K562 (cell line): ENCODE measurements around the gene CCNY. TPM values are rescaled to one million over a fixed set of nuclear protein-coding genes. Genes with fewer than 3 reads are reported as not detected.

Source experiments
- BDP1 ChIP-seq: IDR thresholded peaks from 3 replicates; pipeline ENCODE4 v1.6.1; 2011; ENCODE audit not compliant: insufficient read length, insufficient read depth
- CREB3 ChIP-seq: fragments of 450-650 bp; conservative IDR thresholded peaks from 2 replicates; pipeline ENCODE4 v1.6.1; 2016; ENCODE audit warnings: missing genetic modification characterization, low read depth, mild to moderate bottlenecking, missing compliant biosample characterization, moderate library complexity
- DACH1 ChIP-seq: fragments of 450-650 bp; IDR thresholded peaks from 2 replicates; pipeline ENCODE4 v1.6.1; 2018; ENCODE audit not compliant: partially characterized antibody
- DPF2 ChIP-seq: fragments of 450-650 bp; IDR thresholded peaks from 2 replicates; pipeline ENCODE4 v1.6.1; 2016
- EP400 ChIP-seq: fragments of 450-650 bp; IDR thresholded peaks from 2 replicates; pipeline ENCODE4 v1.6.1; 2017; ENCODE audit warnings: antibody characterized with exemption, mild to moderate bottlenecking, moderate library complexity
- FOXA1 ChIP-seq: fragments of 450-650 bp; IDR thresholded peaks from 2 replicates; pipeline ENCODE4 v1.6.1; 2016; ENCODE audit warnings: mild to moderate bottlenecking, borderline replicate concordance
- FOXA3 ChIP-seq, 2 experiments: fragments of 450-650 bp in 1 of 2; sonication (generic) in 1 of 2; formaldehyde crosslinking; IDR thresholded peaks in 1 of 2; conservative IDR thresholded peaks in 1 of 2; 2 replicates each; pipeline versions ENCODE4 v1.4.0 to v1.8.0; 2020 to 2022; ENCODE audit warnings: mild to moderate bottlenecking in 2 of 2, missing genetic modification reagents in 1 of 2
- MBD1 ChIP-seq: fragments of 250-450 bp; sonication (Bioruptor Pico); IDR thresholded peaks from 2 replicates; pipeline ENCODE4 v1.8.0; 2022; ENCODE audit warnings: inconsistent platforms
- MIER1 ChIP-seq: fragments of 450-650 bp; IDR thresholded peaks from 2 replicates; pipeline ENCODE4 v1.6.1; 2016; ENCODE audit warnings: antibody characterized with exemption, mild to moderate bottlenecking, low read depth
- MTA1 ChIP-seq: fragments of 450-650 bp; IDR thresholded peaks from 2 replicates; pipeline ENCODE4 v1.6.1; 2017; ENCODE audit warnings: borderline replicate concordance
- RFX1 ChIP-seq: fragments of 450-650 bp; IDR thresholded peaks from 2 replicates; pipeline ENCODE4 v1.6.1; 2016; ENCODE audit warnings: mild to moderate bottlenecking, moderate library complexity
- SAFB2 ChIP-seq: fragments of 200-400 bp; formaldehyde crosslinking; IDR thresholded peaks from 2 replicates; pipeline ENCODE4 v1.6.1; 2018; ENCODE audit warnings: borderline replicate concordance, low read length, low read depth, moderate library complexity; ENCODE audit not compliant: severe bottlenecking
- SIN3B ChIP-seq: fragments of 450-650 bp; IDR thresholded peaks from 2 replicates; pipeline ENCODE4 v1.6.1; 2017; ENCODE audit warnings: low read depth, mild to moderate bottlenecking, moderate library complexity
- SP2 ChIP-seq: IDR thresholded peaks from 2 replicates; pipeline ENCODE4 v1.6.1; 2011; ENCODE audit warnings: mild to moderate bottlenecking, low read depth, low read length, moderate library complexity; ENCODE audit not compliant: poor library complexity, severe bottlenecking; ENCODE audit errors: extremely low read depth
- TAF7 ChIP-seq: fragments of 450-650 bp; IDR thresholded peaks from 2 replicates; pipeline ENCODE4 v1.6.1; 2016; ENCODE audit warnings: missing genetic modification characterization, missing compliant biosample characterization
- TEAD4 ChIP-seq, 2 experiments: sonication (generic) in 1 of 2; formaldehyde crosslinking in 1 of 2; IDR thresholded peaks; 2 replicates each; pipeline versions ENCODE4 v1.6.1 to v1.8.0; 2012 to 2022; ENCODE audit warnings: borderline replicate concordance in 1 of 2, inconsistent platforms in 1 of 2, low read length in 1 of 2, mild to moderate bottlenecking in 1 of 2, missing genetic modification reagents in 1 of 2
- U2AF2 ChIP-seq: fragments of 200-400 bp; formaldehyde crosslinking; optimal IDR thresholded peaks from 2 replicates; pipeline ENCODE3; 2017; ENCODE audit warnings: low read depth, mild to moderate bottlenecking, low read length
- ZEB2 ChIP-seq: fragments of 450-650 bp; IDR thresholded peaks from 2 replicates; pipeline ENCODE4 v1.6.1; 2016
- ZFX ChIP-seq: sonication (generic); formaldehyde crosslinking; IDR thresholded peaks from 2 replicates; pipeline ENCODE4 v1.8.0; 2022; ENCODE audit warnings: mild to moderate bottlenecking, missing genetic modification reagents, moderate library complexity
- ZNF561 ChIP-seq: fragments of 450-650 bp; formaldehyde crosslinking; conservative IDR thresholded peaks from 2 replicates; pipeline ENCODE4 v1.4.0; 2020; ENCODE audit warnings: mild to moderate bottlenecking, moderate library complexity
- ZNF766 ChIP-seq: fragments of 200-800 bp; sonication (Bioruptor generic); conservative IDR thresholded peaks from 2 replicates; pipeline ENCODE4 v1.6.1; 2016; ENCODE audit warnings: missing genetic modification characterization, missing compliant biosample characterization
- polyA plus RNA-seq, 8 experiments: library from polyadenylated mRNA; depleted of rRNA in 4 of 8; stranded (reverse) in 5 of 8; unstranded in 3 of 8; fragments of >200 nt; fragmentation: Nextera tagmentation in 2 of 8; fragmentation: Illumina TruSeq in 1 of 8; extraction: Ambion mirVana in 2 of 8; extraction: Trizol in 1 of 8; gene quantifications; 2 replicates each; pipeline versions ENCODE4 v1.2.1 to v1.2.3, GENCODE V29; 2011 to 2014; ENCODE audit warnings: inconsistent platforms in 1 of 8, missing spikeins in 1 of 8
- total RNA-seq, 7 experiments: library from RNA; depleted of rRNA in 6 of 7; stranded (reverse); fragments of >200 nt in 6 of 7; fragmentation: Illumina TruSeq in 2 of 7; extraction: Trizol in 2 of 7; gene quantifications; 2 replicates each; pipeline versions ENCODE4 v1.2.1 to v1.2.3, GENCODE V29; 2011 to 2021; ENCODE audit warnings: low replicate concordance in 1 of 7
- TF ChIP-seq, protein P1 (sequence below): sonication (generic); formaldehyde crosslinking; IDR thresholded peaks from 2 replicates; pipeline ENCODE4 v1.8.1; 2023; ENCODE audit warnings: mild to moderate bottlenecking, missing genetic modification reagents
- TF ChIP-seq, protein P2 (sequence below): fragments of 450-650 bp; IDR thresholded peaks from 2 replicates; pipeline ENCODE4 v1.6.1; 2016; ENCODE audit warnings: low read depth, mild to moderate bottlenecking, moderate library complexity

The CCNY gene
- total and polyA plus RNA-seq, 9 of the 15 experiments (the other 6 are each of a cell fraction or from before 2014, with no cell fraction given), result 8.4 to 109 (median 38.6) TPM

GRCh38 chr10:35379226-35380137 lies 43.2 kb downstream of the CCNY start (continued):
- TF ChIP-seq TAF7 (tag), result no peak
- TF ChIP-seq U2AF2, result no peak
- TF ChIP-seq, protein P1, sequence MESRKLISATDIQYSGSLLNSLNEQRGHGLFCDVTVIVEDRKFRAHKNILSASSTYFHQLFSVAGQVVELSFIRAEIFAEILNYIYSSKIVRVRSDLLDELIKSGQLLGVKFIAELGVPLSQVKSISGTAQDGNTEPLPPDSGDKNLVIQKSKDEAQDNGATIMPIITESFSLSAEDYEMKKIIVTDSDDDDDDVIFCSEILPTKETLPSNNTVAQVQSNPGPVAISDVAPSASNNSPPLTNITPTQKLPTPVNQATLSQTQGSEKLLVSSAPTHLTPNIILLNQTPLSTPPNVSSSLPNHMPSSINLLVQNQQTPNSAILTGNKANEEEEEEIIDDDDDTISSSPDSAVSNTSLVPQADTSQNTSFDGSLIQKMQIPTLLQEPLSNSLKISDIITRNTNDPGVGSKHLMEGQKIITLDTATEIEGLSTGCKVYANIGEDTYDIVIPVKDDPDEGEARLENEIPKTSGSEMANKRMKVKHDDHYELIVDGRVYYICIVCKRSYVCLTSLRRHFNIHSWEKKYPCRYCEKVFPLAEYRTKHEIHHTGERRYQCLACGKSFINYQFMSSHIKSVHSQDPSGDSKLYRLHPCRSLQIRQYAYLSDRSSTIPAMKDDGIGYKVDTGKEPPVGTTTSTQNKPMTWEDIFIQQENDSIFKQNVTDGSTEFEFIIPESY (CRISPR knock-in tag), result no peak
- 0 out of 2 replicates have a peak, but pooled peaks have one; percentile 26 for TF ChIP-seq MIER1
- peak; percentile 51 for TF ChIP-seq DACH1
- TF ChIP-seq SIN3B, result no peak
- TF ChIP-seq ZFX (CRISPR knock-in tag), result peak; percentile 31; the same call in 1 of the 2 replicates
- TF ChIP-seq, protein P2, sequence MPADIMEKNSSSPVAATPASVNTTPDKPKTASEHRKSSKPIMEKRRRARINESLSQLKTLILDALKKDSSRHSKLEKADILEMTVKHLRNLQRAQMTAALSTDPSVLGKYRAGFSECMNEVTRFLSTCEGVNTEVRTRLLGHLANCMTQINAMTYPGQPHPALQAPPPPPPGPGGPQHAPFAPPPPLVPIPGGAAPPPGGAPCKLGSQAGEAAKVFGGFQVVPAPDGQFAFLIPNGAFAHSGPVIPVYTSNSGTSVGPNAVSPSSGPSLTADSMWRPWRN, result 0 out of 2 replicates have a peak, but pooled peaks have one; percentile 14
- no peak for TF ChIP-seq ZNF766 (CRISPR knock-in tag)
- peak; percentile 83 for TF ChIP-seq TEAD4 (IDR thresholded peaks at IDR 0.05; ENCODE audit: low read length)
- TF ChIP-seq TEAD4 (CRISPR knock-in tag; IDR thresholded peaks at IDR 0.05; ENCODE audit: borderline replicate concordance), result no peak
- TF ChIP-seq FOXA3 (CRISPR knock-in tag; conservative IDR thresholded peaks at IDR 0.05 in 1 of 2, IDR thresholded peaks at IDR 0.05 in 1 of 2), result peak; percentile 98 to 99
- TF ChIP-seq FOXA1, result no peak
- TF ChIP-seq DPF2, result peak; percentile 86
- no peak for TF ChIP-seq MBD1 (CRISPR knock-in tag)
- no peak for TF ChIP-seq SP2
- TF ChIP-seq RFX1, result no peak
- no peak for TF ChIP-seq ZNF561 (CRISPR knock-in tag)
- TF ChIP-seq BDP1, result no peak
- TF ChIP-seq ZEB2, result peak; percentile 27; the same call in 1 of the 2 replicates
- TF ChIP-seq MTA1, result peak; percentile 55; the same call in 1 of the 2 replicates
- TF ChIP-seq SAFB2, result no peak
- TF ChIP-seq EP400, result peak; percentile 52
- TF ChIP-seq CREB3 (tag), result no peak
